ENCODE results near the gene NOL9.
"Not testable (repeated sequence)": the region's sequence is repeated elsewhere in the genome, so short reads cannot be mapped to it uniquely, and the experiment has no call there.

The NOL9 gene

DNA sequence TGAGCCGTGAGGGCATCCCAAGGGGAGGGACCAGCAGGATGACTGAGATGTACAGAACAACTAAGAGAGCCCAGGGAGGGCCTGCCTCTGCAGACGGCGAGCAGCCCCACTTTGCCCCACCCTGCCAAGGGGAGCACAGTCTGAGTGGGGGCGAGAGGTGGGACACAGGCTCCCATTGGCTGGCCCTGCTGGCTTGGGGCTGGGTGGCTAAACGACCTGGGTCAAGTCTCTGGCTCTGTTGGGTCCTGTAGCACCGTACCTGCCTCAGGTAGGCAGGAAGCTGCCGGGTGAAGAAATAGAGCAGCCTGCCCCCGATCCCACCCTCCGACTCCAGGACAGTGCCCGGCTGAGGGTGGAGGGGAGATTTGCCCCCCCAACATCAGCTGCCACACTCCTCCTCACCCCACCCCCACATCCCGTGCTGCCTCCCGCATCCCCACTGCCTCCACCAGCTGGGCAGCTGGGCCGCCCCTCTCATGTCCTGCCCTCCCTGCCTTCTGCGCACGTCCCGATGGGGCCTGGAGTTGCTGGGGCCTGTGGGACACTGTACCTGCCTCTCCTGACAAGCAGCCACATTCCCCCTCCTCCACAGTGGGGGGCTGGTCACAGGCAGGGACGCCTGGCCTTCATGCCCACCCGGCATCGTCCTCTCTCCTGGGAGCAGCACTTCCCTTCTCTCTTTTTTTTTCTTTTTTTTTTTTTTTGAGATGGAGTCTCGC lies 50.3 kb downstream of the NOL9 start:
- no peak for DNase-seq (ENCODE audit: low spot score)

GRCh38 chr1:6502000-6502891 lies 52.1 kb downstream of the NOL9 start:
- DNase-seq (ENCODE audit: low spot score) = peak; percentile 58

DNA sequence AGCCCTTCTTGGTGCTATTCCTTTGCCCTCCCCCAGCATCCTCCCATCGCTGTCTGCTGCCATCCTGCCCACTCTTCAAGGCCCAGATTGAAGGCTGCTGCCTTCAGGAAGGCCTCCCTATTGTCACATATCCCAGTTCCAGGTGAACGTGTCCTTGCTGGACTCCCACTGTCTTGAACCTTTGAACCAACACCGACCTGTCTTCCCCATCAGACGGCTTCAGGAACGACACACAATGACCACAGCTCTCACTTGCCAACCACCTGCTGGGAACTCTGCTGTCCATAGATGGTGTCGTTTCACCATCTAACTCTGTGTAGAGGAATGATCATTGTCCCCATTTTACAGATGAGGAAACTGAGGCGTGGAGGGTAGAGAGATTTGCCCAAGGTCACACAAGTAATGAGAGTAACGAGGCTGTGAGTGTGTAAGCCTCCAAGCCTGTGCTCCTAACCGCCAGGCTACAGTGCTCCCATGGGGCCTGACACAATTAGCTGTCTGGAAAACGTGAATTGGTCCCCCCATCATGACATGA lies 53.0 kb downstream of the NOL9 start:
- no peak for DNase-seq (ENCODE audit: low spot score)

DNA sequence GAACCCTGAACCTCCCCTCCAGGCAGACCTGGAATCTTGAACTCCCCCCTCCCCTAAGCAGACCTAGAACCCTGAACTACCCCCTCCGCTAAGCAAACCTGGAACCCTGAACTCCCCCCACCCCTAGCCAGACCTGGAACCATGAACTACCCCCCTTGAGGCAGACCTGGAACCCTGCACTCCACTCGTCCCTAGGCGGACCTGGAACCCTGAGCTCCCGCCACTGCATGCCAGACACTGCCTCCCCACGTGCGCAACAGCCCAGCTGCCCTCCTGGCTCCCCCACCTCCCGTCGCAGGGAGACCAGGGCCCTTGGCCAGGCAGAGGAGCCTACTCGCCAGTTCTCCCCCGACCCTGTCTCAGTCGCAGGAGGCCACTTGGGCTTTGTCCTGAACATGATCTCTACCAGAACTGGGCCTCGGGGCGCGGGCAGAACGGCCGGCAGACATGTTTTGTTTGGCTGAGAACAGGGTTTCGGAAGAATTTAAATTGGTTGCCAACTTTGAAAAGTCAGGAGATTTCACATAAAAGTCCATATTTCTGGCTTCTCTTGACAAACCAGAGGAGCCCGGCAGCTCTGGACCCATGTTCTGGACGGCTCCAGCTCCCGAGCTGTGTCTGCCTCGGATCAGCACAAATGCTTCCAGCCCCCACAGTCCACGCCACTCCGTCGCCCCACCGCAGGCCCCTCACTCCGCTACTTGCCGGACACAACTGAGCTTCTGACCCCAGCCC lies 53.6 kb downstream of the NOL9 start:
- no peak for DNase-seq (ENCODE audit: low spot score)

GRCh38 chr1:6499296-6499695 lies 55.0 kb downstream of the NOL9 start:
- DNase-seq (ENCODE audit: low spot score) = no peak

DNA sequence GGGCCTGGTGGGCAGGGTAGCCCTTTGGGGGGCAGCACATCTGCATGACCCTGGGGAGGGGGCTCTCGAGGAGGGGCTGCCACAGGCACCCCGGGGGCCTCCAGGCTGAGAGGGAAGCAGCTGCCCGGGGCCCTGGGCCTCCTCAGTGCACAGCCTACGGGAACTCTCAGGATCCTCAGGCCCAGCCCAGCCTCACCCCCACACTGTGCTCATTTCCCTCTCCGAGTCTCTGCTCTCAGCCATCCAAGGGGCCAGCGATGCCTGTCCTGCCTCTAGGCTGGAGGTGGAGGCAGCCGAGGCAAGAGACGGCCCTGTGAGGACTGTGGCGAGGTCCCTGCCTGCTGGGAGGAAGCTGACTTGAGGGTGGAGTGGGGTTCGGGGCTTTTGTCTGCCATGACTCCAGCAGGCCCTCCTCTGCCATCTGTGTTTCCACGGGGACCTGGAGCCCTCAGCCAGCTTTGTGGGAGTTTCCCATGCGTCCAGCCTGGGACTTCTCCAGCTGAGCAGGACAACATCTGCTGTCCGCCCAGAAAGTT lies 55.7 kb downstream of the NOL9 start:
- no peak for DNase-seq (ENCODE audit: low spot score)

- DNase-seq (ENCODE audit: low spot score) = no peak
Observed at GRCh38 chr1:6497867-6498575, 56.3 kb downstream of the NOL9 start.

GRCh38 chr1:6497215-6497866 lies 57.0 kb downstream of the NOL9 start:
- DNase-seq (ENCODE audit: low spot score) = peak; percentile 93

DNA sequence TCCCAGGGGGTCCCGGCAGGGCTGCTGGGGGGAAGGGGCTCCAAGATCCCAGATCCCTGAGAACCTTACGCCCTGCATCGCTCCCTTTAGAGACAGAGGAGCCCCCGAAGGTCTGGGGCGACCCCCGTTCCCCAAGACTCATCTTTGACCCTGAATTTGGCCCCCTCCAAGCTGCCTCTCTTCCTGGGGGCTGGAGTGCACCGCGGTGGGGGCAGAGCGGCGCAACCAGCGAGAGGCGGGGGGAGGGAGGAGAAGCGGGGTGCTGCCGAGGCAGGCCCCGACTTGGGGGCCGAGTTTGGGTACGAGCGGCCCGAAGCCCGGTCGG lies 57.5 kb downstream of the NOL9 start:
- no peak for DNase-seq (ENCODE audit: low spot score)

DNA sequence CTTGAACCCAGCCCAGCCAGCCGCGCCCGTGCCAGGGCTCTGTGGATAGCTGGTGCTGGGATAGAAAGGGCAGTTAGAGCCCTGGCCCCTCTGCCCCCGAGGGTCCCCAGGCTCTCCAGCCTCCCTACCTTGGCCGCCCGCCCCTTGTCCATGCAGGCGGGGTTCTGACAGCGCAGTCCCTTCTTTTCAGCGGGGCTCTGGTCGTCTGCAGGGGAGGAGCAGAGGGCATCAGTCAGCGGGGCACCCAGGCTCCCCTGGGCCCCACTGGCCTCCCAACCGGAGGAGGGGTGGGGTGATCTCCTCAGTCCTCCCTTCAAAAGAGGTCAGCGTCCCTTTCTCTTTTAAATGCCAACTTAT lies 58.0 kb downstream of the NOL9 start:
- peak; percentile 49 for DNase-seq (ENCODE audit: low spot score)

DNA sequence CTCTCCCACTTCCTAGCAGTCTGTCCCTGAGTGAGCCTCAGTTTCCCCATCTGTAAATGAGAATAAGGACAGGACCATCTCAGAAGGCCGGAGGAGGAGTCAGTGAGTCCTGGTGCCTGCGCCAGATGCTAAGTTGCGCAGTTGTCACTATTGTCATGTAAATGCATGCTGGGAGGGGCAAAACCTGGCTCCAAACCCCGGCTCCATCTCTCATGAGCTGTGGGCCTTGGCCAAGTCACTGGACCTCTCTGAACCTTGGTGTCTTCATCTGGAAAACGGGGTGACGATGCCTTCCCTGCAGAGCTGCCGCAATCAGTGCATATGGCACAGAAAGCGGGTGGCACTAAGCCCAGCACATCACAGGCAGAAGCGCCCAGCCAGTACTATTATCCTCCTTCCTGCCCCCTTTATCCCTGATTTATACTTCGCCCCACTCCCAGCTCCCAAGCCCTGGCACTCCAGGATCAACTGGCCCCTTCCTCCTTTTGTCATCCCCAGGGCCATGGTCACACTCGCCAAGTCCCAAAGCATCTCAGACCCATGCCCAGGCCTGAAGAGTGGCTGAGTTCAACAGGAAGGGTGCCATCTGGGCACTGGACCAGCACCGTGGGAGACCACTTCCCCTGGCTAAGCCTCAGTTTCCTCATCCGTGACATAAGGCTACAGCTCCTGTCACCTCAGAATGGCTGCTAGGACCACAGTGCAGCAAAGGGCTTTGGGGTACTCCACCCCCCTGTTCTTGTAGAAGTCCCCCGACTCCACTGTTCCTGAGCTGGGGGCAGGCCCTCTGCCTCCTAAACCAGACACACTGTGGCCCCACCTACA lies 58.6 kb downstream of the NOL9 start:
- no peak for DNase-seq (ENCODE audit: low spot score)

GRCh38 chr1:6495041-6495441 lies 59.3 kb downstream of the NOL9 start:
- no peak for DNase-seq (ENCODE audit: low spot score)

- DNase-seq (ENCODE audit: low spot score) = no peak
Observed at GRCh38 chr1:6494627-6495026, 59.7 kb downstream of the NOL9 start.

GRCh38 chr1:6493834-6494223 lies 60.5 kb downstream of the NOL9 start:
- not testable (repeated sequence) for DNase-seq (ENCODE audit: low spot score)

GRCh38 chr1:6491966-6492365 lies 62.3 kb downstream of the NOL9 start:
- no peak for DNase-seq (ENCODE audit: low spot score)

DNA sequence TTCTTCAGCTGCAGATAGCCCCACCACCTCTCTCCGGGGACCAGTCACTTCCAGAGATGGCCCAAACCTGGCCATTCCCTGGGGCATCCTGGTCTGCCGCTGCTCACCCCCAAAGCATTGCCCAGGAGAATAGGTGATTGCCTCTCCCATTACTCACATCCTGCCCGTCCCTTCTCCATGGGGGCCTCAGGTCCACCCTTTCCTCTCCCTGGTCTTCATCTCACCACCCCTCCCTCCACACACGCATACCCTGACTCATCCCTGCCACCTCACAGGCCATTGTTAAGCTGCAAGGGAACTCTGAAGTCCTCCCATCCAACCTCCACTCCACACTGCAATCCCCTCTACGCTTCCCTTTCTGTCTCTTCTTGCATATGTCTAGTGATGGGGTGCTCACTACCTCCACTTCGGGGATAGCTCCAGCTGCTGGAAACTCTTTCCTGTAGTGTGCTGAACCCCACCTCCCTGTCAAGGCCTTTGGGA lies 62.8 kb downstream of the NOL9 start, which contains the start of gene PLEKHG5:
TSS of gene PLEKHG5 (minus strand) at position 188 of the 483 bp plus-strand sequence. CDS start 14,096 bp downstream, outside the sequence.
- DNase-seq (ENCODE audit: low spot score) = peak; percentile 60

GRCh38 chr1:6491081-6491449 lies 63.2 kb downstream of the NOL9 start:
- DNase-seq (ENCODE audit: low spot score) = no peak

- DNase-seq (ENCODE audit: low spot score) = peak; percentile 90
Observed at GRCh38 chr1:6490181-6491080, 63.9 kb downstream of the NOL9 start.

GRCh38 chr1:6489799-6490180 lies 64.5 kb downstream of the NOL9 start:
- peak; percentile 96 for DNase-seq (ENCODE audit: low spot score)

Data from GM03348 (cell line).